ENCODE measurements around the gene PPP2R2B.

The PPP2R2B gene

GRCh38 chr5:146699664-146700418, 178.7 kb downstream of the PPP2R2B start:
- DNase-seq (ENCODE audit: low read depth), result no peak

DNA sequence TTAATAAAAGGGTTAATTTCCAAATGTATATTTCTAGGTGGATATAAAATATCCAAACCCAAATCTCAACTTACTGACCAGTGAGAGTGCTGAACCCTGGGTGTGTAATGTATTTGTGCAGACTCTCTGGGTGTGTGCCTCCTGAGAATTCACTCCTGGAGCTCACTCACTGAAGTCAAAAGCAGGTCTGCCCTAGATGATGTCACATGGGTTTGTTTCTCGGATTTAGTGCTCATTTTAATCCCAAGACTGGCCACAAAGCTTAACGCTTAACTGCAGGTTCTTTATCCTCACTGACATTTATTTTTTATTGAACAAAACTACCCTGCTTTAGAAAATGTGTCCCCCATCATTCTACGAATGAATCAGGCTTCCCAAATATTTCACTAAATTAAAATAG, 179.4 kb downstream of the PPP2R2B start:
- DNase-seq (ENCODE audit: low read depth), result no peak

DNA sequence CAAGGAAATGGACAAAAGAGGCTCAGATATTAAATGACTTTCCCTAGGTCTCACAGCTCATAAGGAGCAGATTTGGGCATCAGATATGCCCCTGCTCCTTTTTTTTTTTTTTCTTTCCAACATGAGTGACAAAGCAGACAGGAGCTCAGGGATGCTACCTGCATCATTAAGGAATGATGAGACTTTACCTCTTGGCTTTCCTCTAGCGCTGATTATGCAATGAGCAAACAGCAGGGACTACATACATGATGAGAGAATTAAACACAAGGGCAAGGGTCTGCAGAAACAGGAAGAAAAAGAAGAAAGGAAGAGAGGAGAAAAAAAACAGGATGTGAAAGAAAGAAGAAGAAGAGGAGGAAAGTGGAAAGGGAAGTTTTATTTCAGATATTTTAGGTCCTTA, 179.9 kb downstream of the PPP2R2B start:
- DNase-seq (ENCODE audit: low read depth), result no peak

- DNase-seq (ENCODE audit: low read depth), result no peak
These were observed 181.3 kb downstream of the PPP2R2B start for GRCh38 chr5:146697211-146697610.

DNA sequence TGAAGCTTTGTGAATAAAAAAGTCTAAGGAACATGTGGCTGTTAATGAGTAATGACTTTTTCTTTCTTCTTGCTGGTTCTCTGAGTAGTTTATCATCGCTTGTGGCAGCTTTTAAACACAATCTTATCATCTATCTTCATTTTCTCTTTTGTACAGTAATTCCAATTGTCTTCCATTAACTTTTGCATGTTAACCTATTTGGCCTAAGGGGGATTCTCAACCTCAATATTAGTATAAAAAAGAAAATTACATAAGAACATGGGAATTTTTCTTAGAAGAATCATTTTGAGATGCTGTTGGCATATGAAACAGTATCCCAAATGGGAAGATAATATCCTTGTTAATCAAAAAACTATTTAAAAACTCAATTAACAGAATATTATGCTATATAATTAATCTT, 182.9 kb downstream of the PPP2R2B start:
- no peak for DNase-seq (ENCODE audit: low read depth)

GRCh38 chr5:146690880-146691355, 187.6 kb downstream of the PPP2R2B start:
- no peak for DNase-seq (ENCODE audit: low read depth)

- DNase-seq (ENCODE audit: low read depth), result no peak
These were observed 190.9 kb downstream of the PPP2R2B start for GRCh38 chr5:146687630-146688029.

- no peak for DNase-seq (ENCODE audit: low read depth)
These were observed 194.7 kb downstream of the PPP2R2B start for GRCh38 chr5:146683861-146684260.

DNA sequence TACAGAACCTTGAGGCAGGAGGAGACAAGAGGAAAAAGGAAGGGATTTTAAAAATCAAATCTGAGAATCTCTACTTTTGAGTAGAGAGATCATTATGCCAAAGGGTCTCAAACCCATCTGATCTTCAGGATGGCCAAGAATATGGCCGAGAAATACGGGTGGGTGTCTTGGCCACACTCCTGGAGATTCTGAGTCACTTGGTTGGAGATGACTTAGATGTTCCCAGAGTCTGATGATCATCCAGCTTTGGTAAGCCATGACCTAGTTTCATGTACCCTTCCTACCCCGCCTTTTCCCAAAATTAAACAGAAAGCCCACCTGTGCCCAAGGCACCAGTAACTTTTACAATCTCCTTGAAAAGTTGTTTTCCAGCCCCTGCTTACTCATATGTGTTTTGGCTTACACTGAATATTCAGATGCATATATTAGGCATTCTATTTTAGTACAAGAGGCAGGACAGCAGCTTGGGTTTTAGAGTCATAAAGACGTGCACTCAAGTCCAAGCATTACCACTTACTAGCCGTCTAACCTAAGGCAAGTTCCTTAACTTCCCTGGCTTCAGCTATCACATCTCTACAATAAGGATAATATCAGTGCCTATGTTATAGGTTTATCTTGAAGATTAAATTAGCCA, 195.5 kb downstream of the PPP2R2B start:
- DNase-seq (ENCODE audit: low read depth), result no peak

- DNase-seq (ENCODE audit: low read depth), result no peak
These were observed 196.9 kb downstream of the PPP2R2B start for GRCh38 chr5:146681585-146682105.

DNA sequence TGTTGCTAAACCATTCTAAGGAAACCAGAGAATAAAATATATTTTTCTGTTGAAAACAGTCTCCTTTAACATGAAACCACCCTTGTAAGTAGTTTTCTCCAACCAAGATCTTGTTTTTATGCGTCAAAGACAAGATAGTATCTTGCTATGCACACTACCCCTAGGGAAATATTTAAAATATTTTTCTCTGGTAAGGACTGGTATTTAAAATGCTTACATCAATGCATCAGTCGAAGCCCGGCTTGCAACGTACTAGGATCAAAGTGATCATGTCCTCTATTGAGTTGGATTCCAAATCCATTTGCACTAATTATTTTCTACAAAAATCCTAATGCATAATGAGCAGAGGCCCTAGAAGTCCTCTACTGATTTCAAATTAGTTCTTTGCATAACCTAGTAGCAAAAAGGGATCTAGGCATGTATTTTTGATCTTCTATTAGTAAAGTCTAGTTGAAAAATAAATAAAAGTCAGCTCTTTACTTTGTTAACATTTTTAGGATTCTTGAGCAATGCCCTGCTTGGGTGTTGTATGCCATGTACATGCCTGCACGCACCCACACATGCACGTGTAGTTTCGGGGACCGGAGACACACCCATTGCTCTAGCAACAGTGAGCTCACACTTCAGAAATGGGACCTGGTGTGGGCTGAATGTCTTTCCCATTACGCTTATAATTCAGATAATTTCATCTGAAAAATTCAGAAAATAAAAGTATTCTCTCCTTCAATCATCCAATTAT, 197.5 kb downstream of the PPP2R2B start:
- peak; percentile 51 for DNase-seq (ENCODE audit: low read depth)

- no peak for DNase-seq (ENCODE audit: low read depth)
These were observed 202.9 kb downstream of the PPP2R2B start for GRCh38 chr5:146675636-146676035.

- DNase-seq (ENCODE audit: low read depth), result no peak
These were observed 205.7 kb downstream of the PPP2R2B start for GRCh38 chr5:146672866-146673265.

- no peak for DNase-seq (ENCODE audit: low read depth)
These were observed 206.8 kb downstream of the PPP2R2B start for GRCh38 chr5:146671561-146672295.

GRCh38 chr5:146669656-146670055, 208.9 kb downstream of the PPP2R2B start:
- peak; percentile 38 for DNase-seq (ENCODE audit: low read depth)

DNA sequence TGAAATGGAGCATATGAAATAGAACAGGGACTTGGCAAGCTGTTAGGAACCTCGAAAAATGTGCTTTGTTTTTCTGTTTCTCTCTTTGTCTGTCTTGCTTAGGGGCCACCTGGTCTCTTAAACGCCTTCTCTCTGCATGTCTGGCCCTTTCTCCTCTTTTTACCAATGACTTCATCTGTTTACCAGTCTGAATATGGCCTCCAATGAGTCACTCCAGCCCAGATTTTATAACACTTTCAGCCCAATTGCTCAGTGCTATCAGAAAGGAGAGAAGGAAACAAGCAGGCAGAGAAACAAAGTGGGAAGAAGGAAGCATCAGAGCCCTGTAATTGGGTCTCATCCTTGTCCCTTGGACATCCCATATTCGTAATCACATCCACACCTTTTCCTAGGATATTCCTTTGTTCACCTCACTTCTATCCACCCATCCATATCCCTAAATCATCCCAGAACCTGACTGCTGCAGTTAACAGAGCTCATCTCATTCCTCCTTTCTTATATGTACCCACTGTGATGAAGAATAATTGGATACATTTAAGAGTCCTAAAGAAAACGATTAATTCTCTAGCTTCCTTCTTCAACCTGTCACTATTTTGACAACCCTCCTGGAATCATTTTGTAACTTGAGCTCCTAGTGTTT, 210.8 kb downstream of the PPP2R2B start:
- DNase-seq (ENCODE audit: low read depth), result peak; percentile 26

GRCh38 chr5:146662229-146662628, 216.3 kb downstream of the PPP2R2B start:
- no peak for DNase-seq (ENCODE audit: low read depth)

GRCh38 chr5:146660376-146660960, 218.1 kb downstream of the PPP2R2B start:
- DNase-seq (ENCODE audit: low read depth), result no peak

DNA sequence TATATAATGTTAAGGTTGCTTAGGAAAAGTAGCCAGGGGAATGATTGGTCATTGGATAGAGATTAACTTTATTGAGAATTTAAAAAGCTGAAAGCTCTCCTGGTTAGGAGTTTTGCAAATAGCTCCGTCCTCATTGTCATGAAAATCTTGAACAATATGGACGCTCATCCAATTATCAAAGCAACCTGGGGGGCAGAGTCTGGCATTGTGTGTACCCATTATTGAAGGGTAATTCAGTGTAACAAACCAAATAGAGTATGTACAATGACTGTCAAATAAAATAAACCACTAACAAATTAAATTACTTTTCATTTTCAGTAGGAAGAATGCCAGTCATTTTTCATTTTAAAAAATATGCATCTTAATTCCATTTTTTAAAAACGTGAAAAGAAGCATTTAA, 218.6 kb downstream of the PPP2R2B start:
- no peak for DNase-seq (ENCODE audit: low read depth)

- DNase-seq (ENCODE audit: low read depth), result no peak
These were observed 221.9 kb downstream of the PPP2R2B start for GRCh38 chr5:146656703-146657102.

GRCh38 chr5:146653560-146653959, 225.0 kb downstream of the PPP2R2B start:
- no peak for DNase-seq (ENCODE audit: low read depth)
